HG02870 (cell line): ENCODE measurements around the gene ASB5.
A peak's percentile ranks its signal among the peaks of the same experiment; 100 is the strongest.
"Not testable (repeated sequence)": the region's sequence is repeated elsewhere in the genome, so short reads cannot be mapped to it uniquely, and the experiment has no call there.

Source experiments
- ATAC-seq: cut with Tn5 transposase; IDR thresholded peaks from one replicate; pipeline ENCODE4 v1.9.1; 2021; ENCODE audit warnings: mild to moderate bottlenecking, moderate library complexity; ENCODE audit not compliant: unreplicated experiment

Gene ASB5

GRCh38 chr4:176226736-176227135 is 42.3 kb downstream of the ASB5 start:
- ATAC-seq: no peak

GRCh38 chr4:176223561-176223960 is 45.5 kb downstream of the ASB5 start:
- ATAC-seq: no peak

GRCh38 chr4:176222149-176222548 is 46.9 kb downstream of the ASB5 start:
- no peak for ATAC-seq

- ATAC-seq: no peak
These were observed 51.5 kb downstream of the ASB5 start for GRCh38 chr4:176217510-176217909.

GRCh38 chr4:176212351-176212750 is 56.7 kb downstream of the ASB5 start:
- not testable (repeated sequence) for ATAC-seq

GRCh38 chr4:176210579-176211296 is 58.3 kb downstream of the ASB5 start:
- ATAC-seq: no peak

- no peak for ATAC-seq
These were observed 58.9 kb downstream of the ASB5 start for GRCh38 chr4:176210101-176210500.

GRCh38 chr4:176209535-176209934 is 59.5 kb downstream of the ASB5 start:
- ATAC-seq: no peak

GRCh38 chr4:176207839-176208238 is 61.2 kb downstream of the ASB5 start:
- ATAC-seq: no peak

GRCh38 chr4:176205299-176205698 is 63.7 kb downstream of the ASB5 start:
- no peak for ATAC-seq

GRCh38 chr4:176198316-176198903 is 70.6 kb downstream of the ASB5 start:
- no peak for ATAC-seq

- ATAC-seq: peak; percentile 96
These were observed 73.6 kb downstream of the ASB5 start, which contains the start of gene SPATA4 for GRCh38 chr4:176195184-176195978. TSS of gene SPATA4 (minus strand) at chr4:176195585. CDS start at chr4:176195562, 23 bp downstream.

- ATAC-seq: no peak
These were observed 75.1 kb downstream of the ASB5 start for GRCh38 chr4:176193938-176194337.

- ATAC-seq: no peak
These were observed 75.9 kb downstream of the ASB5 start for GRCh38 chr4:176193126-176193525.

- ATAC-seq: no peak
These were observed 77.0 kb downstream of the ASB5 start for GRCh38 chr4:176191974-176192373.

- ATAC-seq: no peak
These were observed 78.9 kb downstream of the ASB5 start for GRCh38 chr4:176189891-176190795.

GRCh38 chr4:176188654-176189053 is 80.4 kb downstream of the ASB5 start:
- no peak for ATAC-seq

GRCh38 chr4:176187624-176188023 is 81.4 kb downstream of the ASB5 start:
- ATAC-seq: no peak

- ATAC-seq: no peak
These were observed 82.2 kb downstream of the ASB5 start for GRCh38 chr4:176186671-176187395.

- ATAC-seq: peak; percentile 52
These were observed 83.0 kb downstream of the ASB5 start for GRCh38 chr4:176186067-176186466.
